Common myeloid progenitor, CD34-positive (primary cell): ENCODE data around the gene RAB3B.
"Not testable (repeated sequence)": the region's sequence is repeated elsewhere in the genome, so short reads cannot be mapped to it uniquely, and the experiment has no call there.

Experiments used
- CTCF ChIA-PET: fragments of 350-600 bp; sonication (Branson Sonifier 250); formaldehyde crosslinking; loops from one replicate; lab custom pipeline; 2021; ENCODE audit warnings: antibody characterized with exemption; lab: Charles Lee
- POLR2A ChIA-PET: fragments of 350-600 bp; sonication (Branson Sonifier 250); formaldehyde crosslinking; loops from one replicate; lab custom pipeline; 2021; ENCODE audit warnings: antibody characterized with exemption; lab: Charles Lee
- DNase-seq, 3 donors: peaks; one replicate each; pipeline versions ENCODE4 v3.0.0 to v3.0.0-alpha.2; 2013
- H3K27ac ChIP-seq, 2 experiments: 1 replicate in 1 of 2; 2 replicates in 1 of 2; pipeline ENCODE4 v1.7.0; 2013; ENCODE audit warnings: inconsistent platforms in 2 of 2, low read length in 2 of 2, mild to moderate bottlenecking in 2 of 2, low read depth in 1 of 2, moderate library complexity in 1 of 2; ENCODE audit not compliant: severe bottlenecking in 2 of 2, insufficient read depth in 1 of 2, poor library complexity in 1 of 2
- H3K27me3 ChIP-seq, 5 experiments: replicated peaks in 2 of 5; 1 replicate in 3 of 5; 2 replicates in 2 of 5; pipeline versions ENCODE4 v1.6.1 to v1.7.0; 2013; ENCODE audit warnings: low read length in 4 of 5, mild to moderate bottlenecking in 2 of 5, moderate library complexity in 2 of 5, inconsistent platforms in 1 of 5; ENCODE audit not compliant: insufficient read depth in 5 of 5, control insufficient read depth in 4 of 5
- H3K36me3 ChIP-seq, 4 experiments: 1 replicate in 2 of 4; 2 replicates in 2 of 4; pipeline versions ENCODE4 v1.6.1 to v1.7.0; 2013; ENCODE audit warnings: low read length in 3 of 4, control low read depth in 1 of 4, mild to moderate bottlenecking in 1 of 4; ENCODE audit not compliant: control insufficient read depth in 4 of 4, insufficient read depth in 4 of 4
- H3K4me1 ChIP-seq, 4 experiments: 1 replicate in 3 of 4; 2 replicates in 1 of 4; pipeline versions ENCODE4 v1.6.1 to v1.7.1; 2013; ENCODE audit warnings: low read length in 3 of 4, mild to moderate bottlenecking in 3 of 4, control low read depth in 1 of 4, inconsistent platforms in 1 of 4, moderate library complexity in 1 of 4; ENCODE audit not compliant: control insufficient read depth in 4 of 4, insufficient read depth in 4 of 4; ENCODE audit errors: control extremely low read depth in 1 of 4
- H3K4me3 ChIP-seq, 7 experiments: 1 replicate in 4 of 7; 2 replicates in 3 of 7; pipeline versions ENCODE4 v1.5.1 to v1.7.0; 2013; ENCODE audit warnings: mild to moderate bottlenecking in 7 of 7, low read length in 6 of 7, moderate library complexity in 6 of 7, inconsistent platforms in 2 of 7, low read depth in 2 of 7, control low read depth in 1 of 7; ENCODE audit not compliant: insufficient read depth in 4 of 7, control insufficient read depth in 1 of 7; ENCODE audit errors: extremely low read depth in 1 of 7
- H3K9me3 ChIP-seq, 5 experiments: 1 replicate in 4 of 5; 2 replicates in 1 of 5; pipeline versions ENCODE4 v1.6.1 to v1.7.1; 2013; ENCODE audit warnings: low read length in 4 of 5, mild to moderate bottlenecking in 2 of 5, inconsistent platforms in 1 of 5, low read depth in 1 of 5, moderate library complexity in 1 of 5; ENCODE audit not compliant: control insufficient read depth in 4 of 5, insufficient read depth in 2 of 5; ENCODE audit errors: control extremely low read depth in 1 of 5
- WGBS: methylation state at CpG from one replicate; pipeline ENCODE4 v1.1.5; 2013; ENCODE audit not compliant: insufficient coverage; 5-methylcytosine and 5-hydroxymethylcytosine counted together

RAB3B gene

DNA sequence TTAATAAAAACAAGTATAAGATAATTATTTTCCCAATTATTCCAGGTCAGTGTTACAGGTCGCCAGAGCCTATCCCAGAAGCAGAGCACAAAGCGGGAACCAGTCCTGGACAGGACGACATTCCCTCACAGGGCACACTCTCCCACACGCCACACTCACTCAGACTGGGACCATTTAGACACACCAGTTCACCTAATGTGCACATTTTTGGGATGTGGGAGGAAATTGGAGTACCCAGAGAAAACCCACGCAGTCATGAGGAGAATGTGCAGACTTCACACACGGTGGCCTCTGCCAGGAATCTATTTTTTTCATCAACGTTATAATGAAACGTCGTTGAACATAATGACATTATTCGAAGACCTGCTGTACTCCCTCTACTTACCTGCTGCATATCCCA lies 91.5 kb downstream of the RAB3B start:
- ChIA-PET POLR2A (no interaction called here), CTCF (interaction anchor here (1.1 to 6.2 kb wide), 4 partner anchors 11 to 130 kb away, joined by 3 to 60 read pairs (median 4); no protein-coding TSS in a partner anchor)
- Histone ChIP-seq H3K4me3 (no peak overlapping the region), H3K9me3 (no peaks in the 10 kb centered on the region), H3K4me1 (no peaks in the 10 kb centered on the region), H3K36me3 (no peaks in the 10 kb centered on the region), H3K27me3 (peaks cover 0 to 31% (median 7%) of the 10 kb centered on the region in 5 experiments), H3K27ac (no peak overlapping the region)
- WGBS, result 87% methylated on average over 10 of the region's 10 CpGs
- no peak for DNase-seq

DNA sequence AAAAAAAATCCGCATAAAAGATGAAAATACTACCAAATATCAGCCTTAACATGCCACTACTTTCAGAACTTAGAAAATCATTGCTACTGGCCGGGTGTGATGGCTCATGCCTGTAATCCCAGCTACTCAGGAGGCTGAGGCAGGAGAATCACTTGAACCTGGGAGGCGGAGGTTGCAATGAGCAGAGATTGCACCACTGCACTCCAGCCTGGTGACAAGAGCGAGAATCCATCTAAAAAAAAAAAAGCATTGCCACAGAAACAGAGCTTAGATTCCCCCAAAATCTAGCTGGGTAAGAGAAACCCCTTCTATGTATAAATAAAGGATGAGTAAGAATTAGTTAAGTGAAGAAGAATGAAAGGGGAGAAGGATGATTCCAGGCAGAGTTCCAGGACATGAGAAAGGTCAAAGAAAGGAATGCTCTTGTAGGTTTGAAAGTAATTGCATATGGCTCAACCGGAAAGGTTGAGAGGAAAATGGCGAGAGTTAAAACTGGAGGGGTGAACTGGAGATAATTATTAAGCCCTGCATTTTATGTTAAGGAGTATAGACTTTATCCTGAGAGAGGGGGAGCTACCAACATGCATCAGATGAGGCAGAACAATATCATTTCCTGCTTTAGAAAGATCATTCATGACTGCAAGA lies 92.3 kb downstream of the RAB3B start:
- H3K4me1 ChIP-seq, result no peaks in the 10 kb centered on the region
- CTCF ChIA-PET, result interaction anchor here (0.6 to 6.2 kb wide), 11 partner anchors 9 to 755 kb away, joined by 3 to 60 read pairs (median 4); no protein-coding TSS in a partner anchor
- POLR2A ChIA-PET, result no interaction called here
- no peak overlapping the region for H3K4me3 ChIP-seq
- no peak for DNase-seq
- H3K9me3 ChIP-seq, result no peaks in the 10 kb centered on the region
- H3K36me3 ChIP-seq, result no peaks in the 10 kb centered on the region
- WGBS, result 85% methylated on average over 4 of the region's 6 CpGs
- H3K27ac ChIP-seq, result no peak overlapping the region
- H3K27me3 ChIP-seq, result peaks cover 0 to 31% (median 6%) of the 10 kb centered on the region in 5 experiments

GRCh38 chr1:51897699-51898031 lies 92.8 kb downstream of the RAB3B start:
- Histone ChIP-seq H3K36me3 (no peaks in the 10 kb centered on the region), H3K4me3 (no peak overlapping the region), H3K27ac (no peak overlapping the region), H3K4me1 (no peaks in the 10 kb centered on the region), H3K9me3 (no peaks in the 10 kb centered on the region), H3K27me3 (peaks cover 0 to 31% (median 6%) of the 10 kb centered on the region in 5 experiments)
- ChIA-PET POLR2A (no interaction called here), CTCF (interaction anchor here (1.0 to 6.2 kb wide), 10 partner anchors 9 to 107 kb away, joined by 3 to 60 read pairs (median 5); no protein-coding TSS in a partner anchor)
- DNase-seq, result no peak

- H3K9me3 ChIP-seq, DNase-seq, H3K36me3 ChIP-seq, H3K27ac ChIP-seq, H3K4me3 ChIP-seq, H3K4me1 ChIP-seq, POLR2A ChIA-PET: not testable (repeated sequence)
- 83% methylated on average over 2 of the region's 2 CpGs for WGBS
- CTCF ChIA-PET, result interaction anchor here (1.6 kb wide), 1 partner anchor 10 kb away, joined by 3 read pairs; no protein-coding TSS in a partner anchor
- peaks cover 3 to 34% (median 8%) of the 10 kb centered on the region in 5 experiments for H3K27me3 ChIP-seq
Observed at GRCh38 chr1:51894748-51895147, 95.8 kb downstream of the RAB3B start.

- CTCF ChIA-PET, result interaction anchor here (0.9 to 1.5 kb wide), 4 partner anchors 16 to 252 kb away, joined by 3 read pairs; no protein-coding TSS in a partner anchor
- DNase-seq, result peak; percentile 100
- POLR2A ChIA-PET, result no interaction called here
- peaks cover 0 to 8% (median 1%) of the 10 kb centered on the region in 4 experiments for H3K36me3 ChIP-seq
- no peaks in the 10 kb centered on the region for H3K9me3 ChIP-seq
- peaks cover 0 to 2% (median 0%) of the 10 kb centered on the region in 5 experiments for H3K27me3 ChIP-seq
- peak within 1 kb of the TSS; percentile 87 to 100 (median 95) for H3K4me3 ChIP-seq
- WGBS, result 0% methylated on average over 54 of the region's 54 CpGs
- peak within 1 kb of the TSS; percentile 98 to 99 for H3K27ac ChIP-seq
- H3K4me1 ChIP-seq, result peaks cover 18 to 43% (median 25%) of the 10 kb centered on the region in 4 experiments
Observed at GRCh38 chr1:51878616-51879336, 111.7 kb downstream of the RAB3B start, which contains the start of gene NRDC. Gene NRDC (minus strand): TSS chr1:51878727. CDS start chr1:51878615, 112 bp downstream.

- ChIA-PET CTCF (interaction anchor here (1.0 kb wide), 1 partner anchor 16 kb away, joined by 3 read pairs; no protein-coding TSS in a partner anchor), POLR2A (interaction anchor here (1.0 kb wide), 1 partner anchor 14 kb away, joined by 4 read pairs; no protein-coding TSS in a partner anchor)
- no peak for DNase-seq
- peak overlapping the region; percentile 98 to 99 for H3K27ac ChIP-seq
- H3K36me3 ChIP-seq, result peaks cover 0 to 8% (median 1%) of the 10 kb centered on the region in 4 experiments
- H3K4me3 ChIP-seq, result peak overlapping the region; percentile 87 to 100 (median 95)
- H3K27me3 ChIP-seq, result peaks cover 0 to 2% (median 0%) of the 10 kb centered on the region in 5 experiments
- H3K9me3 ChIP-seq, result no peaks in the 10 kb centered on the region
- 2% methylated on average over 17 of the region's 17 CpGs for WGBS
- H3K4me1 ChIP-seq, result peaks cover 18 to 43% (median 25%) of the 10 kb centered on the region in 4 experiments
Observed at GRCh38 chr1:51878308-51878615, 112.2 kb downstream of the RAB3B start.
